22Rv1 (cell line): ENCODE results near the gene RNF213.

Source experiments
- CTCF ChIP-seq: fragments of 450-650 bp; IDR thresholded peaks from 2 replicates; pipeline ENCODE4 v1.5.1; 2017; ENCODE audit warnings: mild to moderate bottlenecking
- ZFX ChIP-seq: fragments of 450-650 bp; IDR thresholded peaks from 2 replicates; pipeline ENCODE4 v1.6.1; 2017; ENCODE audit warnings: antibody characterized with exemption, borderline replicate concordance

DNA sequence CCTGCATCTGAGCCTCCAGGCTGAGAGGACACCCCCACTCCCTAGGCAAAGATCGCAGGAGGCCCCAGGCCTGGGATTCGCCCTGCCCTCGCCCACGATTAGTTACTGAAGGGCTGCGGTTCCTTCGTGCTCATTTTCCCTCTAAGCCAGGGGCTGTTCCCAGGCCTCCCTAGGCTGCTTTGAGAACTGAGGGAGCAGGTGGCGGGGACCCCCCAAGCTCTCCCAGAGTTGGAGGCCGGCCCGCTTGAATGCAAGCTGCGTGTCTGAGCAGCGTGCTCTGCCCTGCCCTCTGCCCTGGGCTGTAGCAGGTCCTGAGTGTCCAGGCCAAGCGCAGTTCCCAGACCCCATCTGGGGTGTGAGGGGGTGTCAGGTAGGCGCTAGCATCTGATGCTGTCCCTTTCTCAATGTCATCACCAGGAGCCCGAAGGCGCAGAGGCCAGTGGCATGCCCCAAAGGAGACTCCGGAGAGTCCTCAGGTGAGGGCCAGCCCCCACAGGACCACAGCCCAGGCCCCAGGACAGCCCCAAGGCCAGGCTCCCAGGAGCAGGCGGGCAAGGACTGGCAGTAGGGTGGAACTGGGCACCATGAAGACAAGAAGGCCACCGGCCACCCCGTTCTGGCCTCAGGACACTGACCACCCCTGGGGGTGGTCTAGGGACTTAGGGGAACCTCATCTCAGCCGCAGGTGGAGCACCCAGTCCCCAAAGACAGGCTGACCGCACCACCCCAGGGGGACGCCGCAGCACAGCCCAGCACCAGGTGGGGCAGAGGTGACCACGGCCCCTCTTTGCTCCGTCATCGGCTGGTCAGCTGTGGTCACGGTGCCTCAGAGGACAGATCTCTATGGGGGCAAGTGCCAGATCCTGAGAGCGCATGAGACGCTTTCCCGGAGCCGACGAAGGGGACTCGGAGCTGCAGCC, 169.0 kb downstream of the RNF213 start:
- TF ChIP-seq CTCF (no peak), ZFX (no peak)
